Activated T-helper 2 cell treated with anti-CD3 and anti-CD28 coated beads, Interferon-gamma antibody, Interleukin-2, Interleukin-4, amounts not matched to agents 10 μg/mL and 5 μg/mL and 100 μg/mL, durations not matched to agents 14 hours and 24 hours and 36 hours (primary cell): ENCODE results near the gene SCN10A. TPM values are rescaled to one million over a fixed set of nuclear protein-coding genes. Genes with fewer than 3 reads are reported as not detected.

Experiments used
- DNase-seq: peaks from one replicate; pipeline ENCODE4 v3.0.0; 2021; ENCODE audit warnings: low spot score
- H3K27ac Mint-ChIP-seq: one replicate; pipeline ENCODE4 v1.8.0; 2021; ENCODE audit warnings: mixed read lengths
- H3K27me3 Mint-ChIP-seq: one replicate; pipeline ENCODE4 v1.8.0; 2021; ENCODE audit warnings: low read depth, mixed read lengths
- H3K36me3 Mint-ChIP-seq: one replicate; pipeline ENCODE4 v1.8.0; 2021; ENCODE audit warnings: low read depth, mixed read lengths
- H3K4me1 Mint-ChIP-seq: one replicate; pipeline ENCODE4 v1.8.0; 2021; ENCODE audit warnings: low read depth, mixed read lengths
- H3K4me3 Mint-ChIP-seq: one replicate; pipeline ENCODE4 v1.8.0; 2021; ENCODE audit warnings: low read depth, mild to moderate bottlenecking, moderate library complexity, mixed read lengths
- H3K9me3 Mint-ChIP-seq: one replicate; pipeline ENCODE4 v1.8.0; 2021; ENCODE audit warnings: mixed read lengths
- intact Hi-C: fragments of 100-400 bp; cut with micrococcal nuclease; formaldehyde crosslinking; loops from one replicate; pipeline ENCODE4 v1.15.1; 2023
- total RNA-seq: library from RNA; stranded (reverse); gene quantifications from 2 replicates; pipeline ENCODE4 v1.2.3, GENCODE V29; 2022

Gene SCN10A
- not detected in 2 replicates for total RNA-seq

DNA sequence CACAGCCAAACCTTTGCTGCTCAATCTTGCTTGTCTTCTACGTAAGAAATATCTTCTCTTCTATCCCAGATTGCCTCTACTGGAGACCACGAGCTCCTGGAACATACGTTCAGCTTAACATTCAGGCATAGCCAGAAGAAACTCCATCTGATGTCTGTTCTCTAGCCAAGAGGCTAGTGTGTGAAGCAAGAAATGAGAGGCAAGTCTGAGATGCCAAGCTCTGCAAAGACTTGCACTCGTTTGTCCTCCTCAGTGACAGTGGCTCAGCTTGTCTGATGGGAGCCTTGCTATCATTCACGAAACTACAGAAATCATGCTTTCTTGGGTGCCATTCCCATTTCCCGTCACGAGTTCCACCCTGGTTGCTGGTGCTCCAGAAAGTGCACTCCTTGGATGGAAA lies at the start of gene SCN10A:
Gene SCN10A (minus strand): TSS at position 192 of the 400 bp plus-strand sequence. CDS start 22,207 bp downstream, outside the sequence.
- H3K4me3 Mint-ChIP-seq = no peak within 1 kb of the TSS
- H3K27me3 Mint-ChIP-seq = peaks cover 3% of the 10 kb centered on the region
- H3K4me1 Mint-ChIP-seq = no peaks in the 10 kb centered on the region
- H3K27ac Mint-ChIP-seq = no peak within 1 kb of the TSS
- intact Hi-C loops = no loop called here
- H3K36me3 Mint-ChIP-seq = no peaks in the 10 kb centered on the region
- no peaks in the 10 kb centered on the region for H3K9me3 Mint-ChIP-seq
- no peak for DNase-seq

DNA sequence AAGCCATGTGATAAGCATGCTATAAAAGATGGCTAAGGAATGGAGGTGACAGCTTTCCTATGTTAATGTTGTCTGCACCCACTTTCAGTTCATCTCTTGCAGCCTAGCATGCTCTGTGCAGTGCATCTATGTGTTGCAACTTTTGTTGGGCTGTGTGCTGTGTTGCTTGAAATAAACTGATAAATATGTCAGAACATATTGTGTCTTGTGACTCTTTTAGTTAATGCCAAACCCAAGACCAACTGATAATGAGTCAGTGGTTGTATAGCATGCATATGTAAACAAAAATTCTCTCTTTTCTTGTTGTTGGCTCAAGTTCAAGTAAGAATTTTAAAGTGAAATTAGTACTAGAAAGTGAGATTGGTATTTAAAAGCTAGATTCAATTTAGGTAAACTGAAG lies 37.0 kb upstream of the SCN10A start:
- peaks cover 5% of the 10 kb centered on the region for H3K27me3 Mint-ChIP-seq
- H3K9me3 Mint-ChIP-seq = no peaks in the 10 kb centered on the region
- H3K4me1 Mint-ChIP-seq = no peaks in the 10 kb centered on the region
- H3K27ac Mint-ChIP-seq = no peak overlapping the region
- no peak overlapping the region for H3K4me3 Mint-ChIP-seq
- H3K36me3 Mint-ChIP-seq = no peaks in the 10 kb centered on the region
- intact Hi-C loops = no loop called here
- DNase-seq = no peak

DNA sequence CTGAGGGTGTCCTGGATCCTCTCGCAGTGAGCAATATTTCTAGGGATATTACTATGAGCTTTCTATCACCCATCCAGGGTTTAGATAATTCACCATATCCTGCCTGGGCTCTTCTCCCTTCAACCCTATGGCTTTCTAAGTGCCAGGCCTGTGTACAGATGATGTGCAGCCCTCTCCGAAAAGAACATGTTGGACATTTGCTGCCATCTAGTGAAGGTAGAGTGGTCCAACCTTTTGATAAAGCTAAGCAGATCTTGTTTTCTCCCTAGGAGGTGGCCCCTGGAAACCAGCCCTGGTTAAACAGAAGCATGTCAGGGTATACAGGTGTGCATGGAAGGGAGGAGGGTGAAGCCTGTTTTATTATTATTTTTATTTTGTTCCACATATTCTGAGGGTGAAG lies 27.9 kb upstream of the SCN10A start:
- Mint-ChIP-seq H3K27me3 (peaks cover 27% of the 10 kb centered on the region), H3K27ac (no peak overlapping the region), H3K9me3 (no peaks in the 10 kb centered on the region), H3K4me3 (no peak overlapping the region), H3K4me1 (no peaks in the 10 kb centered on the region), H3K36me3 (no peaks in the 10 kb centered on the region)
- intact Hi-C loops = loop anchor here (2.0 to 10.0 kb wide), 2 partner anchors 105 to 189 kb away; no protein-coding TSS in a partner anchor
- no peak for DNase-seq

DNA sequence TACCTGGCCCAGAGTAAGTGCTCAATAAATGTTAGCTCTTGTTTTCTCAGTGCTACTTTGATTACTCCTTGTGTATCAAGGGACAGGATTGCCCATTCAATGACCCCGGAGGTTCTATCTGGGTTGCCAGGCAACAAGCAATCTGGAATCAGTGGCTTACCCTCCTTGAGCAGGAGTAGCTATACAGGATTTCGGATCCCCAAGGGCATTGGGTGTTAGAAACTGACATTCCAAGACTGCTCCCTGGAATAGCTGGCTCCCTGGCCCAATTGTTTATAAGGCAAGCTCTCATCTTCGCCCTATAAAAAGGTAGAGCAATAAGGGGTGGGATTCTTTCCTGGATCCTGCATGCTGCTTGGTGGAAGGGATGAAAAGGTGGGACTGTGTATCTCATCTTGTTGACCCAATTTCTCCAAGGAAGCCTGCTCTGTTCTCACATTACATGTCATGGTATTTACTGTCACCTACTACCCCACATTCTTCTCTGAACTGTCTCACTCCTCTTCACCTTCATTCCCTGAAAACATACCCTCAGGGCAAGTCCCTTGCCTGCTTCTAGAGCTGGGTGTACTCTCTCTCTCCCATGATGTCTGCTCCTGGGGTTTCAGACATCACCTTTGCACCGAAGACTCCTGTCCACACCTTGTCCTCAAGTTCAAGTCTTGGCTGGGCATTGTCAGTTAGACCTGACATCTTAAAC lies 26.4 kb upstream of the SCN10A start:
- Mint-ChIP-seq H3K27me3 (peaks cover 32% of the 10 kb centered on the region), H3K4me1 (no peaks in the 10 kb centered on the region), H3K27ac (no peak overlapping the region), H3K9me3 (no peaks in the 10 kb centered on the region), H3K4me3 (no peak overlapping the region), H3K36me3 (no peaks in the 10 kb centered on the region)
- intact Hi-C loops = loop anchor here (10.0 kb wide), 1 partner anchor 188 kb away; no protein-coding TSS in a partner anchor
- DNase-seq = no peak

DNA sequence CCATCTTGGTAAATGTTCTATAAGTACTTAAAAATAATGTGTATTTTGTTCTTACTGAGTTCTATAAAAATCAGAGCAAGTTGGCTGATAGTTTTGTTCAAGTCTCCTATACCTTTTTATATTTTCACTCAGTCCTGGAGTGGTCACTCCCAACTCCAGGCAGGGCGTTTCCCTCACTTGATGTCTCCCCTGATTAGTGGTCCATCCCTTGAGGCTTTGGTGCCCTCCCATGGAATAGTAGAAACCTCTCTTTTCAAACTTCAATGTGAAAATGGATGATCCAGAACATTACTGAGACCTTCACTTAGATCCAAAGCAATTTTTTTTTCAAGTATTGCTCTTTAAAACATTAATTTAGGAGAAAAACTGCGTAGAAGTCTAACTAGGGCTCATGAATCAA lies 25.0 kb upstream of the SCN10A start:
- DNase-seq = no peak
- no peaks in the 10 kb centered on the region for H3K4me1 Mint-ChIP-seq
- peaks cover 31% of the 10 kb centered on the region for H3K27me3 Mint-ChIP-seq
- no peak overlapping the region for H3K4me3 Mint-ChIP-seq
- no peaks in the 10 kb centered on the region for H3K9me3 Mint-ChIP-seq
- H3K36me3 Mint-ChIP-seq = no peaks in the 10 kb centered on the region
- H3K27ac Mint-ChIP-seq = no peak overlapping the region
- intact Hi-C loops = loop anchor here (10.0 kb wide), 1 partner anchor 186 kb away; no protein-coding TSS in a partner anchor

DNA sequence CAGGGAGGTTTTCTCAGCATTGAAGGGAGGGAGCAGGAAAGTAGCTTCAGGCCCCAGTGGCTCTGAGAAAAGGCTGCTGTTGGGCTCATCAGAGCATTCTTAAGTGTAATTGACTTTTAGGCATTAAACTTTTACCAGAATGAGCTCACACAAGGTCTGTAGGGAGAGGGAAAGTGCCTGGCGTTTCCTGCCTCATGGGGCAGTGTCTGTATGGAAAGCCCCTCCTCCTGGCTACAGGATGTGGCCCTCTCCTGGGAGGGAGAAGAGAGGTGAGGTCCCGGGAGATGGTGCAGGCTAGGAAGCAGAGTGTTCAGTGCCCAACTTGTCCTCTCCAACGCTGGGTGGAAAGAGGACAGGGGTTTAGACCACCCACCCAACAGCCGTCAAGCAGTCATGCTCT lies 21.3 kb upstream of the SCN10A start:
- no peak overlapping the region for H3K4me3 Mint-ChIP-seq
- H3K27ac Mint-ChIP-seq = no peak overlapping the region
- no peaks in the 10 kb centered on the region for H3K36me3 Mint-ChIP-seq
- no peak for DNase-seq
- intact Hi-C loops = no loop called here
- H3K27me3 Mint-ChIP-seq = peaks cover 18% of the 10 kb centered on the region
- H3K9me3 Mint-ChIP-seq = no peaks in the 10 kb centered on the region
- H3K4me1 Mint-ChIP-seq = peaks cover 13% of the 10 kb centered on the region

DNA sequence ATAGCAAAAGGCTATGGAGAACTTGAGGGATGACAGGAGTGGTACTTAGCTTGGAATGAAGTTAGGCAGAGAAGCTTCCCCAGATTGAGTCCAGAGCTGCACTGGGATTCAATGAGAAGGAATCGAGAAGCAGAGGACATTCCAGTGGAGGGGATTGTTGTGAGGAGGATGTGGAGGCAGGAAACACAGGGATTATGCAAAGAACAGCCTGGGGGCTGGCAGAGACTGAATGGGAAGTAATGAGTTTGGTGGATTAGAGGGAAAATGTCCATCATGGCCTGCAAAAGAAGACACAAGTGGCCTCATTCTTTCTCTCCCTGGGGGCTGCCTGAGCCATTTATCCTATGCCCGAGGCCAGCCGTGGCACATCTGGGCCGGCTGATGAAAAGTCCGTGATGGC lies 20.5 kb upstream of the SCN10A start:
- peaks cover 13% of the 10 kb centered on the region for H3K4me1 Mint-ChIP-seq
- no peaks in the 10 kb centered on the region for H3K9me3 Mint-ChIP-seq
- DNase-seq = no peak
- intact Hi-C loops = no loop called here
- H3K27me3 Mint-ChIP-seq = peaks cover 17% of the 10 kb centered on the region
- no peak overlapping the region for H3K27ac Mint-ChIP-seq
- no peak overlapping the region for H3K4me3 Mint-ChIP-seq
- no peaks in the 10 kb centered on the region for H3K36me3 Mint-ChIP-seq

DNA sequence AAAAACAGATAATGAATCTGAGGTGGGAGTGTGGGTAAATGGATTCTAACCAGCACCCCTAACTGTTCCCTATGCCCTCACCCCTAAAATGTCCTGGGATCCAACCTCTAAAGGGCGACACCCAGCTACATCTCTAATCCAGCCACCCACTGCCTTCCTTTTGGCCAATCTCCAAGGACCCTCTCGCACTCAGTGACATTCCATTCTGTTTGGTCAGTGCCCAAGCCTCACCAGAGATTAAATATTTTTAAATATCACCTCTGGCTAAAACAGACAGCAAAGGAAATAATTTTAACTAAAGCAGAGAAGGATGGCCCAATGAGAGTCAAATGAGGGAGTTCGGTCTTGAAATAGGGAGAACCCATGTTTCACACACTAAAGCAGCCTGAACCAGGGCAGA lies 19.9 kb upstream of the SCN10A start:
- no peaks in the 10 kb centered on the region for H3K36me3 Mint-ChIP-seq
- H3K4me3 Mint-ChIP-seq = no peak overlapping the region

DNA sequence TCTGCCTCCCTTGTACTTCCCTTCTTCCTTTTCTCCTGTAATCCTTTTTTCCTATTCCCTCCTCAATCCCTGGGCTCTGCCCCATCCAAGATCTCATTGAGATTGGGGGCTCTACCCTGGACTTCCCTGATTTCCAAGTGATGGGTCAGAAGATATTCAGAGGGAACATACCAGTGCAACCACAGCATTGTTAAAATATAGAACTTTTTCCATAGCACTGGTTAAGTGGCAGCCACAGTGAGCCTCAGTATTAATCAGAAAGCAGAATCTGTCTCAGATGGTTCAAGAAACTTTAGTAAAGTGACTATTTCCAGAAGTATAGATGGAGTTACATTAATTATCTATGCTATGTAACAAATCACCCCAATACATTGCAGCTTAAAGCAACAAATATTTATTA lies 18.7 kb upstream of the SCN10A start:
- H3K27ac Mint-ChIP-seq = peak overlapping the region; percentile 67
- intact Hi-C loops = no loop called here
- peaks cover 13% of the 10 kb centered on the region for H3K4me1 Mint-ChIP-seq
- H3K4me3 Mint-ChIP-seq = no peak overlapping the region
- H3K9me3 Mint-ChIP-seq = no peaks in the 10 kb centered on the region
- no peaks in the 10 kb centered on the region for H3K36me3 Mint-ChIP-seq
- H3K27me3 Mint-ChIP-seq = peaks cover 12% of the 10 kb centered on the region
- DNase-seq = no peak

More for the DNA sequence above, 19.9 kb upstream of the SCN10A start:
- H3K4me1 Mint-ChIP-seq = peaks cover 13% of the 10 kb centered on the region
- H3K9me3 Mint-ChIP-seq = no peaks in the 10 kb centered on the region
- peaks cover 16% of the 10 kb centered on the region for H3K27me3 Mint-ChIP-seq
- intact Hi-C loops = no loop called here
- no peak overlapping the region for H3K27ac Mint-ChIP-seq
- DNase-seq = no peak

DNA sequence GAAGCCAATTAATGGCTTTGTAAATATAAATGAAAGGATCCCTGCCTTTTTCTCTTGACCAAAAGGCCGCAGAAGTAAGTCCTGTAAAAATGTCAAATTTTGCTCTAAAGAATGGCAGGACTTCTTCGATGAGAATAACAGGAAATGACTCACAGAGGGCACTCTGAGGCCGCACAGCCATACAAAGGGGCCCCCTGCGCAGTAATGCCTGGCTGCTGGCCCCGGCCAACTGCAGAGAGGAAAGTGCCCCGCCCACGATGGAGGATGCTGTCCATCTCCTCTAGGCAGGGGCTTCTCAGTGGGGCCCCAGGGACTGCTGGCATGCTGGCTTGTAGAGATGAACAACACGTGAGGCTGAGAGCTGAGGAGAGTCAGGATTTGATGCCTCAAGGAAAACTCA lies 18.1 kb upstream of the SCN10A start:
- intact Hi-C loops = no loop called here
- DNase-seq = no peak
- Mint-ChIP-seq H3K27me3 (peaks cover 9% of the 10 kb centered on the region), H3K4me3 (no peak overlapping the region), H3K36me3 (no peaks in the 10 kb centered on the region), H3K9me3 (no peaks in the 10 kb centered on the region), H3K27ac (peak overlapping the region; percentile 67), H3K4me1 (peaks cover 13% of the 10 kb centered on the region)

DNA sequence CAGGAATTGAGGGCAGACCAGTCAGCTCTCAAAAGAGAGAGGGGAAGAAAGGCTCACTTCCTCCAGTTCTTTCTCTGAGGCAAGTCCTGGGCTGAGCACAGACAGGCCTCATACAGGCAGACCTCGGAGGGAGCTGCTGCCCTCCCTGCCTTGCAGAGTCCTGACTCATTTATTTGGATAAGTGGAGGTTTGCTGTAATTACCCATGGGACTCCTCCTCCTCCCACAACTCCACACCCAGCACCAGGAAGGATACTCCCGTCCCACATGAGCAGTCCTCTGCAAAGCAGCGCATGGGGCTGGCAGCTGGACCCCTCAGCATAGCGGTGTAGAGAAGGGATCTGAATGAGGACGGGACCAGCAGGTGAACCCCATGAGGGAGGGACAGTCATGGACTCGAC lies 13.4 kb upstream of the SCN10A start:
- no peak overlapping the region for H3K4me3 Mint-ChIP-seq
- H3K4me1 Mint-ChIP-seq = peaks cover 5% of the 10 kb centered on the region
- H3K9me3 Mint-ChIP-seq = no peaks in the 10 kb centered on the region
- DNase-seq = no peak
- no peak overlapping the region for H3K27ac Mint-ChIP-seq
- no peaks in the 10 kb centered on the region for H3K27me3 Mint-ChIP-seq
- H3K36me3 Mint-ChIP-seq = no peaks in the 10 kb centered on the region
- intact Hi-C loops = no loop called here

DNA sequence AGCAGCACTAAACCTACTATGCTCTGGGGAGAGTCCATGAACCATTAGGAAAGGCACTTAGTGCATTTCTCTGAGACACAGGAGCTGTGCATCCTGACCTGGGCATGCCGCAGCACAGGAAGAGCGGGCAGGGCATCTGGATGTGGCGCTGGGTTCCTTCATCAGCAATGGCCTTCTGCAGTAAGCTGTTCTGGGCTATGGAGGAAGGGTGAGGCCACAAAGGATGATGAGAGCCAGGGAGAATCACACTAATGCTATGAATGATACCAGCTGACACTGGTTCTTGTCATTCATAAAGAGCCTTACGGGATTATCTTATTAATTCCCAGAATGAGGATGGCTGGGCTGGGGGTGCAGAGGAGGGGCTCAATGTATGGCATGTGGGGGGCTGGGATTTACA lies 12.7 kb upstream of the SCN10A start:
- no peaks in the 10 kb centered on the region for H3K9me3 Mint-ChIP-seq
- DNase-seq = no peak
- no peaks in the 10 kb centered on the region for H3K27me3 Mint-ChIP-seq
- intact Hi-C loops = no loop called here
- no peak overlapping the region for H3K4me3 Mint-ChIP-seq
- H3K4me1 Mint-ChIP-seq = no peaks in the 10 kb centered on the region
- H3K36me3 Mint-ChIP-seq = no peaks in the 10 kb centered on the region
- H3K27ac Mint-ChIP-seq = no peak overlapping the region

DNA sequence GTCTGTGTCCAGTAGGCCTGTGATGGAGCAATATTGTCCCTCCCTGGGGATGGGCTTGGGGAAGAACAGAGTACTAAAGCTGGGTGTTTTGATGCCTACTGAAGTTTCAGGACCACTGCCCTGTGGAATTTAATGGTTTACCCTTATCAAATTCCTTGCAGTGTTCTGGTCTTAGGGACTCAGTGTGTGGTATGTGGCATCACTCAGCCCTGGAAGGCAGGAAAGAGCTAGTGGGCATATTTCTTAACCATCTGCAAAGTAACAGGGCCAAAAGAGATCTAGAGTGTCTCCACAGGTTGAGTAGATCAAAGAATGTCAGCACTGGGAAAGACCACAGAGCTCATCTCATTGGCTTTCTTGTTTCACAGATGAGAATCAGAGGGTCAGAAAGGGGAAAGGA lies 11.8 kb upstream of the SCN10A start:
- H3K27me3 Mint-ChIP-seq = no peaks in the 10 kb centered on the region

More for the DNA sequence above, 11.8 kb upstream of the SCN10A start:
- Mint-ChIP-seq H3K4me1 (no peaks in the 10 kb centered on the region), H3K9me3 (no peaks in the 10 kb centered on the region), H3K36me3 (no peaks in the 10 kb centered on the region), H3K4me3 (no peak overlapping the region), H3K27ac (no peak overlapping the region)
- DNase-seq = no peak
- intact Hi-C loops = no loop called here
